ENCODE data around the gene RUFY2. TPM values are rescaled to one million over a fixed set of nuclear protein-coding genes. Genes with fewer than 3 reads are reported as not detected.
"Not testable (repeated sequence)": the region's sequence is repeated elsewhere in the genome, so short reads cannot be mapped to it uniquely, and the experiment has no call there.

The RUFY2 gene
- polyA plus RNA-seq, 5 donors = 28.6 to 47.7 (median 39.5) TPM

DNA sequence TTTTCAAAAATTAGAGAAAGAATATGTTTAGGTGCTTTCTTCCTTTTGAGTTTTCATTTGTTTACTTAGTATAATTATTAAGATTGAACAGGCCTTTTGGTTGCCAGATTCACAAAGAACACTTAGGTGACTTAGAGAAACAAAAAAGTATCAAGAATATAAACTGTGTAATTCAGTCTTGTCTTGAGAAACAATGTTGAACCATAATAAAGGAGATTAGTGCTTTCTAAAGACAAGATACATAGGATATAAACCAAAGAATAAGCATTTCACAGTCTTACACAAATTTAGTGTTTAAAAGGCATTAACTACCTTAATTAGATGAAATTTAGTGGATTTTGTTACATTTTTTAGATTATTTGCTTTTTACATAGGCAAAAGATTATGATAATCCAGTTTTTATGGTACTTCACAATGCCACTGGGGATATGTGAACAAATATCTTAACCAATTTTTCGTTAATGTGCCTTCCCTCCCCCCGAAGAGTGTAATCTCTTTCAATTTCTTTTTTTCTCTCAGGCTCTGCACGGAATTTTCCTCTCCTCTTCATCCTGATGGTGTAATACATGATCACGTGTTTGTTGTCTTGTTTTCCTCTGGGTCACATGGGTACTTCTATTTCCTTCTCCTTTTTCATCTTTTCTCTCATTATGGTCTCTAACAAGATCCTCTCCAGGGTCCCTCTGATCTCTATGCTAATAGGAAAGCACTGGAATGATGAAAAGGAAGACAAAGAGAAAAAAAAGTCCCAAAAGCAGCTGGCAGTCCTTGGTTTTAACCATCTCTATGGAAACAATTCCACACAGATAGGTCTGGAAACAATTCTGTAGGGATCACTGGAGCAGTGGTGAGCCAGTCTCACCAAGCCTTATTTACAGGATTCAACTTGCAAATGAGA lies 78.9 kb downstream of the RUFY2 start:
- peak; percentile 64 to 73 for DNase-seq

DNA sequence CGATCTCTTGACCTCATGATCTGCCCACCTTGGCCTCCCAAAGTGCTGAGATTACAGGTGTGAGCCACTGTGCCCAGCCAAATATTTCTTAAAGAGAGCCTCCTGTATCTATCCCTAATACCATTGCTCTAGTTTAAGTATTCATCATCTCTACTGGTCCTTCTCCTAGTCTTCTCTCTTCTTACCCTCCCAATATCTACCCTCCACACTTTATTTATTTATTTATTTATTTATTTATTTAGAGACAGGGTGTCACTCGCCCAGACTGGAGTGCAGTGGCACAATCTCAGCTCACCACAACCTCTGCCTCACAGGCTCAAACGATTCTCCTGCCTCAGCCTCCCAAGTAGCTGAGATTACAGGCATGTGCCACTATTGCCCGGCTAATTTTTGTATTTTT lies 82.7 kb downstream of the RUFY2 start:
- DNase-seq = not testable (repeated sequence)

DNA sequence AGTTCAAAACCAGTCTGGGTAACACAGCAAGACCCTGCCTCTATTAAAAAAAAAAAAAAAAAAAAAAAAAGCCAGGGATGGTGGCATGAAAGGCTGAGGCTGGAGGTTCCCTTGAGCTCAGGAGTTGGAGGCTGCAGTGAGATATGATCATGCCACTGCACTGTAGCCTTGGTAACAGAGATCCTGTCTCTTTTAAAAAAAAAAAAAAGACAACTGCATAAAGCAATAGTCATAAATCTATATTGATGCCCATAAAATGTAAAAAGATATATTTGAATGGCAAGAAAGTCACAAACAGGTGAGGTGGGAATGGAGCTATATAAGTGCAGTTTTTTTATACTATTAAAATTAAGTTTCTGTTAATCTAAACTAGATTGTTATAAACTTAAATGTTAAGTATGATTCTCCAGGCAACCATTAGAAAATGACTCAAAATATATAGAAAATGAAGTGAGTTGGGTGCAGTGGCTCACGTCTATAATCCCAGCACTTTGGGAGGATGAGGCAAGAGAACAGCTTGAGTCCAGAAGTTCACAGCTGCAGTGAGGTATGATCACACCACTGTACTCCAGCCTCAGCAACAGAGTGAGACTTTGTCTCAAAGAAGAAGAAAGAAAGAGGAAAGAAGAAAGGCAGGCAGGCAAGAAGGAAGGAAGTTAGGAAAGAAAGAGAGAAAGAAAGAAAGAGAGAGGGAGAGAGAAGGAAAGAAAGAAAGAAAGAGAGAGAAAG lies 88.6 kb downstream of the RUFY2 start:
- no peak for DNase-seq

DNA sequence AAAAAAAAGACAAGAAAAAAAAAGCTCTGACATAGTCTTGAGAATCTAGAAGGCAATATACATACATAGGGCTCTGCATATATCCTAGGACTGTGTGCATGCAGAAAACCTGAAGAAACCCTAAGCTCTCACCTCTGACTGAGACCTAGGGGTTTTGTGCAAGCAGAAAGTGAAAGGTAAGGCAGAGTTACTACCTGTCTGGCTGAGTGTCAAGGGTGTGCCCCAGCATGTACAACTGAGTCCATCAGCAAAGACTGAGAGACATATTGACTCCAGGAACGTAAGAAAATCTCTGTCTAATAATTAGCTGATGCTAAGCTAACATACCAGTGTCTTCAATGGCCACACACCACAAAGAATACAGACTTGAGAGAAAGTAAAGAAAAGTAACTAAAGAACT lies 91.5 kb downstream of the RUFY2 start:
- DNase-seq = no peak

DNA sequence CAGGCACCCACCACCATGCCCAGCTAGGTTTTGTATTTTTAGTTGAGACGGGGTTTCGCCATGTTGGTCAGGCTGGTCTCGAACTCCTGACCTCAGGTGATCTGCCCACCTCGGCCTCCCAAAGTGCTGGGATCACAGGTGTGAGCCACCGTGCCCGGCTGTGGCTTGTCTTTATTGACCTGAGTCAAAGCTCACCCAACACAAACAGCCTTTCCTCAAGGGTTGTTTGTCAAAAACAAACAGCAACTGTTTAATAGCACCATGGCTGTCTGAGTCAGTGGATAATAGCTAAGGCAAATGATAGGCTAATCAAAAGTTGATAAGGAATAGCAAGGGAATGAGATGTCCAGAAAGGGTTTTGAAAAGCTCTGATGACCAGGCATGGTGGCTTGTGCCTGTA lies 92.1 kb downstream of the RUFY2 start:
- DNase-seq = not testable (repeated sequence)

DNA sequence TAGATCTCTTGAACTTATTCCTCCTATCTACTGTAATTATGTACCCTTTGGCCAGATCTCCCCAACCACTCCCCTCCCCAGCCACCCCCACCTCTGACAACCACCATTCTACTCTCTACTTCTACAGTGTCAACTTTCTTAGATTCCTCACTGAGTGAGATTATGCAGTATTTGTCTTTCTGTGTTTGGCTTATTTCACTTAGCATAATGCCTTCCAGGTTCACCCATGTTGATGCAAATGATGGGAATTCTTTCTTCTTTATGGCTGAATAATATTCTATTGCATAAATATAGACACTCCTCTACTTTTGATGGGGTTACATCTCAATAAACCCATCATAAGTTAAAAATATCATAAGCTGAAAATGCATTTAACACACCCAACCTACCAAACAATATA lies 96.5 kb downstream of the RUFY2 start:
- no peak for DNase-seq

DNA sequence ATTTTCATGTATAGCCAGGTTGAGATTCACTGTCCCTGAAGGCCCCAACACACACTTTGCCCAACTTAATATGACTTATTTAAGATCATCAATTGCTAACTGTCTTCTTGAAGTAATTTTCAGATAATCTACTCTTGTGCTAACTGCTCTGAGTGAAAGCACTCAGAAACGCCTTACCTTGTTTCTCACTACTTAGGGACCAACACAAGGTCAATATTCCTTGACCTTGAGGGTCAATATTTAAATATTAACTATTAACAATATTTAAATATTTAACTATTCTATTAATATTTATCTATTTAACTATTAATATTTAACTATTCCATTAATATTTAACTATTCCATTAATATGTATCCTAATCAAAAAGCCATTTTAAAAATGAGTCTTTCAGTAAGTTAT lies 101.2 kb downstream of the RUFY2 start:
- no peak for DNase-seq

DNA sequence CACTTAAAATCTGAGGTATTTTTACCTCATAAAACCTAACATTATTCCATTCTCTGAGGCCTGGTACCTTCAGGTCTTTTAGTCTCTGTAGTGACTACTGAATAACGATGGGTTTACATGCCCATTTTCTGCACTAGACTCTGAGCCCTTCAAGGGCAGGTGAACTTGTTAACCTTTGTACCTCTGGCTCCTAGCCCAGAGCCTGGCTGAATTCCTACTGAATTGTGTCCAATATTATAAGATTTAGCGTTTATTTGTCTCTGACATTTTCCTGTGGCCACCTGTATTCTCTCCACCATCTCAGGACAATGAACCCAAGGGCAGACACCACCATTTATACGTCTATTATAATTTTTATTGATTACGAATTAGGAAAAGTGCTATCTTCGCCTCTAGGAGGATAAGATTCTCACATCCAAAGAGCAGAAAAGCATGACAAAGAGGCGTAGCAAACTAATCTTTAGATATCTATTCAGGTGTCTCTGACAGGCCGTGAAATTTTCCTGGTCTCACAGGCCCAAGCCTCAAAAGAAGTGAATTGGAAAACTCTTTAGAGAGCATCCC lies 103.1 kb downstream of the RUFY2 start:
- DNase-seq = no peak

DNA sequence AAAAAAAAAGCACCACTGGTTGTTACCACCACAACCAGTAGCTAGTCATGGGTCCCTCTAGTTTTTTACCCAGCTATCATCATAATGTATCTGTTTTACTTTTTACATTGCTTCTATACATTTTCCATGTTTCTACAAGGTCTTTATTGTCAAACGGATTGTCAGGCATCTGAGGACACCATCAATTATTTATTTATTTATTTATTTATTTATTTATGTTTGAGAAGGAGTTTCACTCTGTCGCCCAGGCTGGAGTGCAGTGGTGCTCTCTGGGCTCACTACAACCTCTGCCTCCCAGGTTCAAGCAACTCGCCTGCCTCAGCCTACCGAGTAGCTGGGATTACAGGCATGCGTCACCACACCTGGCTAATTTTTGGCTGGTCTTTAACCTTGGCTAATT lies 104.2 kb downstream of the RUFY2 start:
- no peak for DNase-seq

DNA sequence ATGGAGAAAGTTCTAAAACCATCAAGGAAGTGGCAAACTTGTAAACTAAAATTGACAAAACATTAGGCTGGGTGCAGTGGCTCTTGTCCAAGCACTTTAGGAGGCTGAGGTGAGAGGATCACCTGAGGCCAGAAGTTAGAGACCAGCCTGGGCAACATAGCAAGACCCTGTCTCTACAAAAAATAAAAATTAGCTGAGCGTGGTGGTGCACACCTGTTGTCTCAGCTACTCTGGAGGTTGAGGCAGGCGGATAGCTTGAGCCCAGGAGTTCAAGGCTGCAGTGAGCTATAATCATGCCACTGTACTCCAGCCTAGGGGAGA lies 104.6 kb downstream of the RUFY2 start:
- DNase-seq = no peak

DNA sequence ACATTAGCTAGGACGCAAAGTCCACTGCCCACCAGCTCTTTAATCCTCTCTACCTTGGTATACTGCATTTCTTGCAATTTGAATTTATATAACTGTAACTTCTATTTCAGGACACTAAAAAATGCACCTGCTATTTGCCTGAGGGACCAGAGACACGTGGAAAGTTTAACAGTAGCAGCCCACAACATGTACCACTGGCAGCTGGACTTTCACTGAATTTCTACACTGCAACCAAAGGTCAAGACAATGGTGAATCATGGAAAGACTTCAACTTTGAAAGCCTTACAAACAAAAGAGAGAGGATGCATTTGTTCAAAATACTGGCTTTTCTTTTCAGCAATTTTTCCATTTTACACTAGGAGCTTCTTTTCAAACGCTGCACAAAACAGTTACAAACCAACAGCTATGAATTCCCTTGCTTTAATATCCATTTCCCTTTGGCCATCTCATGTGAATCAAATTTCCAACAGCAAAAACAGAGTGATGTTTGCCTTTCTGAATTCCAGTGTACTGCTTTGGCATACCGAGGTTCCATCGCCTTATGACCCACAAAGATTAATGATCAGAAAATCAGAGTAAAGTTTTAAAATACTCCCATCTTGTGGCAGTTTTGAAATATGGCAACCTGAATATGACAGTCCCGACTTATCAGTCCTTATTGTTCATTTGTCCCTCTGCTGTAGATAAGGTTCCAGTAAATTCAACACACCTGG lies 105.1 kb downstream of the RUFY2 start:
- DNase-seq = peak in 1 of 2 donors; percentile 44

DNA sequence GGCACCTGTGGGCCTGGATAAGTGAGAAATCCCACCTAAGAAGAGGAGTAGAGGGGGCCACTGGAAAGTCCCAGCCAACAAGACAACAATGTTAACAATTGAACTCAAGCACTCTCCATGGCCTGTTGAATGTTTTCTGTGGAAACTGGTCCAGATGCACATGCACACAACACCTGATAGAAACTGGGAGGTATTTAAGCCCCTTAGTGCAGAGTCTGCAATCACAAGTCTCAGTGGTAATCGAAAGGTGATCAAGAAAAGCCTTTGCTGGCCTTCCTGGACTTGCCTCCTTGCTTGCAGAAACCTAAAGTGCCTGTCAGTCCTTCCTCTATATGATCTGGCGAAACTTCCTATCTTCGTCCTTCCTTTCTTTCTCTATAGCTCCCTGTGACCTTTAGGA lies 105.8 kb downstream of the RUFY2 start:
- no peak for DNase-seq

DNA sequence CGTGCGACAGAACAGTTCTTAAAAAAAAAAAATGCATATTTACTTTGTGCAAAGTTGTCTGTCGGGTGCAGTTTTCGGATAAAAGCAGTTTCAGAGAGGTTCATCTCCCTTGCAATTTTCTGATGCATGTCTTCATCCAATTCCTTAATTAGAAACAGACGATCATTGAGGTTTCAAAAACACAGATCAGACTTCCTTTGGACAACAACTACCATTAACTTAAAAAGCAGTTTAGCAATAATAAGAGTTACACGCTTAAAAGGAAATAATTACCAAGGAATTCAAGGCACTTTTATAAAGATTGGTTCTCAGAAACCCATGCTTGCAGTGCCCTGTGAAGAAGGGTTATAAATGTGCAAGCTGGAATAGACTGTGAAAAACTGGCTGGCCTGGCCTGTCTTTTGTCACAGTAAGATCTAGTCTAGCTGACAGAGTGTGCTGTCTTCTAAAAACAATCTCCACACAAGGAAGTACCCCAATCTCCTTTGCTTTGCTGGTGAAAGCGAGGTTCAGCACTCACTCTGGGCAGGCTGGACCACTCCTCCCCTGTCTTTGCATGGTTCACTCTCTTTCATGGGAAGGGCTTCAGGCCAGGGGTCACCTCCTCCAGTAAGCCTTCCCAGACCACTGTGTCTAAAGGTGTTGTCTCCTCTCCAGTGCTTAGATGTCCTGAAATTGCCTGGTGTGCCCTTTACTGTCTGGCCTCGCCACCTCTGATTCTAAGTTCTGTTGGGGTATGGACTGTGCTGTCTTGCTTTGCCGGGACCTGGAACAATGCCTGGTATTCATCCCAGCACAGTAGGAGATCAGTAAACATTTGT lies 110.0 kb downstream of the RUFY2 start:
- no peak for DNase-seq

Other genes starting within 250 kb of the RUFY2 start
- under 1 TPM in 4 of 5 donors, not detected in 1; 0.12 to 0.27 (median 0.17) TPM for gene ATOH7, start 175.2 kb downstream of the RUFY2 start, polyA plus RNA-seq (ENCODE audit: insufficient read depth in 1 of 5, insufficient read length in 5 of 5, low replicate concordance in 1 of 5)
- gene HNRNPH3, start 75.2 kb downstream of the RUFY2 start, polyA plus RNA-seq (ENCODE audit: insufficient read depth in 1 of 5, insufficient read length in 5 of 5, low replicate concordance in 1 of 5) = 100 to 1,000 TPM; 297 to 432 (median 396) TPM
- 10 to 100 TPM in 4 of 5 donors, 1 to 10 TPM in 1; 8.3 to 16.2 (median 12.2) TPM for gene PBLD, start 74.3 kb downstream of the RUFY2 start, polyA plus RNA-seq (ENCODE audit: insufficient read depth in 1 of 5, insufficient read length in 5 of 5, low replicate concordance in 1 of 5)
- 10 to 100 TPM in 3 of 5 donors, 1 to 10 TPM in 2; 7.4 to 19.4 (median 14.4) TPM for gene DNA2, start 64.7 kb upstream of the RUFY2 start, polyA plus RNA-seq (ENCODE audit: insufficient read depth in 1 of 5, insufficient read length in 5 of 5, low replicate concordance in 1 of 5)
- 10 to 100 TPM; 10.6 to 16.2 (median 13.0) TPM for gene SLC25A16, start 120.2 kb upstream of the RUFY2 start, polyA plus RNA-seq (ENCODE audit: insufficient read depth in 1 of 5, insufficient read length in 5 of 5, low replicate concordance in 1 of 5)
- 10 to 100 TPM in 4 of 5 donors, 1 to 10 TPM in 1; 8.7 to 19.7 (median 15.9) TPM for gene TET1, start 153.1 kb upstream of the RUFY2 start, polyA plus RNA-seq (ENCODE audit: insufficient read depth in 1 of 5, insufficient read length in 5 of 5, low replicate concordance in 1 of 5)

All from right lung (tissue), 5 donors.